DMS79 (cell line): ENCODE measurements around the gene TFAM.

Experiments used
- DNase-seq: peaks from one replicate; lab custom pipeline; 2025; lab: John Stamatoyannopoulos, UW

The TFAM gene

DNA sequence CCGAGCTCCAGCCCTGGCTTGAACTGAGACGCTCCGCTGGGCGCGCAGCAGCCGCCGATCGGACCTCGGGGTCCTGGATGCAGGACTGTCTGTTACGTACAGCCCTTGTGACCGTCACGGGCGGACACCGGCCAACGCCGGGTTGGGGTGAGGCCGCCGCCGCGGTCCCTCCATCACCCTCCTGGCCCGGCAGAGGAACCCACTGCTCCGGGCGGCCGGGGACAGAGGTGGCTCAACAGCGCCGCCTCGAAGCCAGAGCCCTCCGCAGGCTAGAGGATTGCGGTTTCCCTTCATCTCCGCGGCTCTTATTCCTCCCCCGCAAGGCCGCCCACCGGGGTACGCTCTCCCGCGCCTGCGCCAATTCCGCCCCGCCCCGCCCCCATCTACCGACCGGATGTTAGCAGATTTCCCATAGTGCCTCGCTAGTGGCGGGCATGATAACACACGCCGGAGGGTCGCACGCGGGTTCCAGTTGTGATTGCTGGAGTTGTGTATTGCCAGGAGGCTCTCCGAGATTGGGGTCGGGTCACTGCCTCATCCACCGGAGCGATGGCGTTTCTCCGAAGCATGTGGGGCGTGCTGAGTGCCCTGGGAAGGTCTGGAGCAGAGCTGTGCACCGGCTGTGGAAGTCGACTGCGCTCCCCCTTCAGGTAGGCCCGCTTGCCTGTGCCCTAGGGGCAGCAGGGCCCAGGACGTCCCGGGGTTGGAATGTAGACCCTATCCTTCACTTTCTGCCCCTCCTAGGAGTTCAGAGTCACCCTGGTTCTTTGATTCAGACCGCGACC lies at the start of gene TFAM:
TFAM (plus strand) TSS at position 412 of the 785 bp plus-strand sequence; CDS start at position 550, 138 bp downstream.
- peak; percentile 60 for DNase-seq

DNA sequence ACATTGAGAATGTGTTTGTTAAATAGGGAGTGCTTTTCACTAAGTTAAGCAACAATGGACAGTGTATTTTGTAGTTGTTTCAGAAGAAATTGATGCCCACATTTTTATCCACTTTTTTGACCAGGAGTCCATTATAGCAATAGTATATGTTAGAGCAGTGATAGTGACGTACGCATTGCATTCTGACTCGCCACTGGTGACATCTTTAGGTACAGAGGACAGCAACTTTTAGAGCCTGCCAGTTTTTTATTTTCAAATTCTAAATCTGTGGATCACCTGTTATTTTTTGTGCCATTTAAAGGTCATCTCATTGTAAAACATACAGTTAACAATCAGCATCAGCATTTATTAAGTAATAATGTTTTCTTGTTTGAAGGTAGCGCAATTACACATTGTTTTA lies 49.0 kb upstream of the TFAM start:
- no peak for DNase-seq

DNA sequence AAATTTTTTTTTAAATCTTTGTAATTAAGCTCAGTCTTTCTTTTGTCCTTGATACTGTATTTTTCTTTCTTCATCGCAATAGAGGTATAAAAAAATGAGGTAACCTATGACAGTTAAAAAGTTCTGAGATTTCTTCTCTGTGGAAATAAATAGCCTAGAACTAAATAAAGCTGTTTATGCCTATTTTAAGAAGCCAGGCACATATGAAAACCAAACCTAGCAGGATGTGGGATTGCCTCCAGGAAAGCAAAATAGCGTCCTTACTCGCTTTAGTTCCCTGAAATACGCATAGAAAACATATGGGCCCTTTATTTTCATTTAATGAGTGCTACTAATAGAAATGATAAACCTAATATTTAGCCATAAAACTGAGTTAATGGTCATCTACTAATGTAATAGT lies 43.8 kb upstream of the TFAM start:
- no peak for DNase-seq

- no peak for DNase-seq
Measured at GRCh38 chr10:58341947-58342346, 43.3 kb upstream of the TFAM start.

- no peak for DNase-seq
Measured at GRCh38 chr10:58347967-58348366, 37.2 kb upstream of the TFAM start.

GRCh38 chr10:58348571-58349033 lies 36.6 kb upstream of the TFAM start:
- no peak for DNase-seq

DNA sequence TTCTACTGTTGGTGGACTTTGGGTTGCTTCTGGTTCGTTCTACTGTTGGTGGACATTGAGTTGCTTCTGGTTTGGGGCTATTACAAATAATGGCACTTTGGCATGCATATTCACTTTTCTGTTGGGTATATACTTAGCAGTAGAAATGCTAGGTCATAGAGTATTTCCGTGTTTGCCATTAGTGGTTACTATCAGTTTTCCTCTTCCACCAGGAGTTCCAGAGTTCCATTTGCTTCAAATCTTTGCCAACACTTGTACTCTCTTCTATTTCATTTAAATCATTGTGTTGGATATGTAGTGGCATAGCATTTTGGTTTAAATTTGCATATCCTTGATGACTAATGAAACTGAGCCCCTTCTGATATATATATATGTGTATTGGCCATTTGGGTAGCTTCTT lies 35.2 kb upstream of the TFAM start:
- no peak for DNase-seq

GRCh38 chr10:58350619-58351323 lies 34.4 kb upstream of the TFAM start:
- DNase-seq, result no peak

GRCh38 chr10:58351616-58352578 lies 33.3 kb upstream of the TFAM start:
- DNase-seq, result no peak

- DNase-seq, result no peak
Measured at GRCh38 chr10:58352956-58353610, 32.1 kb upstream of the TFAM start.

GRCh38 chr10:58356756-58357155 lies 28.5 kb upstream of the TFAM start:
- no peak for DNase-seq

DNA sequence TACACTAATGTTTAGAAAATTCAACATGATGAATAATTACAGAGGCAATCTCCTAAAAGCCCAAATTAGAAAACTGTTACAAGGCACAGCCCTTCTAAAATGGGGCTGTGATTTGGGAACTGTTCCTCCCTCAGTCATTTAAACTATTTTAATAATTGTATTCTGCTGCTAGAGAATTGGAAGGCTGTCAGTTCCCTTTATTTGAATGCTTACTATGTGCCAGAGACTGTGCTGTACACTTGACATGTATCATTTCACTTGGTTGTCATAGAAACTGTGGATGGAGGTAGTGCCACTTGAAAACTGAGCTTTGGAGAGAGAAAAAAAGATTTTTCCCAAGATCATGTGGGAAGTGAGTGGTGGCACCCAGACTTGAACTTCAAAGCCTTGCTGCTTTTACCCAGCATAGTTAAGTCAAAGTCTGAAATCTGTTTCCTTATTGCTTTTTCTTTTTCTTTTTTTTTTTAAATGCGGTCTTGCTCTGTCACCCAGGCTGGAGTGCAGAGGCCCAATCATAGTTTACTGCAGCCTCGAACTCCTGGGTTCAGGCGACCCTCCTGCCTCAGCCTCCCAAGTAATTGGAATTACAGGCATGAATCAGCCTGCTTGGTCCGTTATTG lies 26.8 kb upstream of the TFAM start:
- DNase-seq, result no peak

GRCh38 chr10:58358947-58359346 lies 26.3 kb upstream of the TFAM start:
- DNase-seq, result no peak

- DNase-seq, result no peak
Measured at GRCh38 chr10:58359541-58359940, 25.7 kb upstream of the TFAM start.

DNA sequence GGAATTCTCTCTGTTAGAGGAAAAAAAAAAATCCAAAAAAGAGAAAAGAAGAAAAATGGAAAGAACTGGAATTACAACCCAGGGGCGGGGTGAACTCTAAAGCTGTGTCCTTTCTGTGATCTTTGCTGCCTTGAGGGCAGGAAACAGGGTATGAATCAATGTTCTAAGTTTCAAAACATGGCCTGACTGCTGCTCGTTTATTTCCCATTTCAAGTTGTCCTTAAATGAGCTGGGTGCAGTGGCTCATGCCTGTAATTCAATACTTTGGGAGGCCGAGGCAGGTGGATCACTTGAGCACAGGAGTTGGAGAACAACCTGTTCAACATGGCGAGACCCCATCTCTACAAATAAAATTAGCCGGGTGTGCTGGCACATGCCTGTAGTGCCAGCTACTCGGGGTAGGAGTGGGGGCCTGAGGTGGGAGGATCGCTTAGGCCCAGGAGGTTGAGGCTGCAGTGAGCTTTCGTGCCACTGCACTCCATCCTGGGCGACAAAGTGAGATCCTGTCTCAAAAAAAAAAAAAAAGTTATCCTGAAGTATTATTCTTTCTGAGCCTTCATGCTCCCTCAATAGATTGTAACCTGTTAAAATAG lies 24.7 kb upstream of the TFAM start:
- DNase-seq, result no peak

DNA sequence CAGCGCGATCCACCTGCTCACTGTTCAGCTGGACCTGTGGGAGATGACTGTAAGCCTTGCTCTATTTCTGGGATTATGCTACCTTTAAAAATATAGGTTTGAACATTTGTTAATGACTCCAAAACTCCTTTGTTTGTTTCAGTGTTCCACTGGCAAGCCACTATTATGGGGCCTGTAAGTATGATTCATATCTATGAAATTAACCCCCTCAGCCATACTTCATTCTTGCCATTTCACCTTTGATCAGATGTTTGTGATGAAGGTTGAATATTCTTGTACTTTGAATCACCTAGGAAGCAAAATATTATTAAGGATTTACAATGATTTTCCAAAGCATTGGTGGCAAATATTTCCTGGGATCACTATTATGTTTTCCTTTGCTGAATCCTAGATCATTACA lies 23.9 kb upstream of the TFAM start:
- DNase-seq, result no peak

DNA sequence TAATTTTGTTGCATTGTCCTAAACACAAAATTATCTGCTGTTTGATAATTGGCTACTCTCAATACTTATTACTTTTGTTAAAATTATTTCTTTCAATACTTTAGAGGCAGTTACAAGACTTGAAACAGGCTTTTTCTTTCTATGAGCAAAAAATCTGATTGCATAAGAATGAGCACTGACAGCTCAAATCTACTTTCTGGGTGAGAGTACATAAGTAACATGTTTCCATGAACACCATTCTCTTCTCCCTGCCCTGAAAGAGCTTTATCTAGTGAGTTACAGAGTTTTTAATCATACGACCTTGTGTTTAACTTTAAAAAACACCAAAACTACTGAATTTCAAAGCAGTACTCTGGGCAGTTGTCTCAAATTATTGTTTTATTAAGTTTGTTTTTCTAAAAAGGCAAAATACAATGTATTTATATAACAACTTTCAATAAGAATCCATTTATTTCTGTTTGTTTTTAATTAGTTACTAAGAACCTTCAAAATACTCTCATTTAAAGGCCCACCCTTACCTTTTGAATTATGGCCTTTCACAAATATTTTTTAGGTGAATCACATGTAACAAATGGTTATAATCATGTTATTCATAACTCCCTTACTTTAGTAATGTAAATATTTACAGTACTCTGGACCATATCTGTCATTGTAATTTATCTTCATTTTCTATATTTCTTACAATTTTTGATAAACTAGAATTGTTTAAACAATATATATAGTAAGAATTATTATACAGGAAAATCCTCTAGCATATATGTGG lies 23.0 kb upstream of the TFAM start:
- DNase-seq, result no peak

DNA sequence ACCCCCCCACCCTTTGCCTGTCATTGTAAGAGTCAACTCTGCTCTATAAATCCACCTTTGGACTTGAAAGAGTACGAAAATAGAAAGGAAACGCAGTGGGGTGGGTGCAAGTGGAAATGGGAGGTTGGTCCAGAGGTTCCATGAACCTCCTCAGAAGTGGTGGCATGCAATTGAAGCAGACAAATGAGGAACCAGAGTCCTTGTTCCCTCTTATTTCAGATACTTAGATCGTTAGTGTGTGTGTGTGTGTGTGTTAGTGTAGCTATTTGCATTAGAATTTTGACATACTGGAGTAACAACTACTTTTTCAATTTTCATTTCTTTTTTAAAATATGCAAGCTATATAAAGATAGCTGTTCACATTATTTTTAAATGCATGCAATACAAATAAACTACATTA lies 18.1 kb upstream of the TFAM start:
- no peak for DNase-seq

GRCh38 chr10:58371473-58371872 lies 13.7 kb upstream of the TFAM start:
- DNase-seq, result no peak
